GM18499 (cell line): ENCODE measurements around the gene MICOS13.
"Not testable (repeated sequence)": the region's sequence is repeated elsewhere in the genome, so short reads cannot be mapped to it uniquely, and the experiment has no call there.

Experiments
- ATAC-seq: cut with Tn5 transposase; IDR thresholded peaks from one replicate; pipeline ENCODE4 v1.9.1; 2021; ENCODE audit warnings: moderate number of reproducible peaks; ENCODE audit not compliant: insufficient read depth, unreplicated experiment

The MICOS13 gene

GRCh38 chr19:5702053-5702410 lies 21.7 kb upstream of the MICOS13 start:
- ATAC-seq, result not testable (repeated sequence)

- ATAC-seq, result no peak
These were observed 20.3 kb upstream of the MICOS13 start for GRCh38 chr19:5700455-5701092.

- no peak for ATAC-seq
These were observed 18.5 kb upstream of the MICOS13 start for GRCh38 chr19:5698635-5699422.

- no peak for ATAC-seq
These were observed 17.7 kb upstream of the MICOS13 start for GRCh38 chr19:5697890-5698634.

GRCh38 chr19:5697022-5697889 lies 16.9 kb upstream of the MICOS13 start:
- ATAC-seq, result no peak

- ATAC-seq, result no peak
These were observed 16.1 kb upstream of the MICOS13 start for GRCh38 chr19:5696196-5697021.

GRCh38 chr19:5695649-5696195 lies 15.4 kb upstream of the MICOS13 start:
- ATAC-seq, result no peak

GRCh38 chr19:5694956-5695648 lies 14.8 kb upstream of the MICOS13 start:
- ATAC-seq, result no peak

GRCh38 chr19:5694167-5694955 lies 14.0 kb upstream of the MICOS13 start:
- no peak for ATAC-seq

GRCh38 chr19:5693195-5694166 lies 13.2 kb upstream of the MICOS13 start:
- no peak for ATAC-seq

- no peak for ATAC-seq
These were observed 12.4 kb upstream of the MICOS13 start for GRCh38 chr19:5692723-5693194.

GRCh38 chr19:5691822-5692722 lies 11.8 kb upstream of the MICOS13 start:
- ATAC-seq, result no peak

GRCh38 chr19:5690955-5691821 lies 10.9 kb upstream of the MICOS13 start:
- no peak for ATAC-seq

- ATAC-seq, result no peak
These were observed 10.0 kb upstream of the MICOS13 start, which contains the start of gene RPL36 for GRCh38 chr19:5690125-5690954. Gene RPL36 (plus strand): TSS chr19:5690295. CDS start chr19:5690508, 213 bp downstream.
